Mesenchymal stem cell (in vitro differentiated cells and primary cell): ENCODE results near the gene PLAC1.
A peak's percentile ranks its signal among the peaks of the same experiment; 100 is the strongest.

Source experiments
- DNase-seq: peaks from one replicate; pipeline ENCODE4 v3.0.0-alpha.2; 2013
- H2AFZ ChIP-seq: one replicate; pipeline ENCODE4 v1.6.1; 2013; ENCODE audit warnings: low read depth, mild to moderate bottlenecking, control low read depth, inconsistent platforms, low read length, moderate library complexity
- H2AK5ac ChIP-seq: 2 replicates; pipeline ENCODE4 v1.6.1; 2013; ENCODE audit warnings: low read length, moderate library complexity, mild to moderate bottlenecking, inconsistent platforms; ENCODE audit not compliant: severe bottlenecking
- H2BK120ac ChIP-seq: one replicate; pipeline ENCODE4 v1.6.1; 2013; ENCODE audit warnings: low read depth, mild to moderate bottlenecking, inconsistent platforms, low read length, moderate library complexity
- H2BK12ac ChIP-seq, 2 experiments: one replicate each; pipeline ENCODE4 v1.6.1; 2013; ENCODE audit warnings: inconsistent platforms in 2 of 2, low read length in 2 of 2, mild to moderate bottlenecking in 2 of 2, moderate library complexity in 2 of 2, control low read depth in 1 of 2
- H2BK15ac ChIP-seq: one replicate; pipeline ENCODE4 v1.6.1; 2013; ENCODE audit warnings: mild to moderate bottlenecking, low read depth, inconsistent platforms; ENCODE audit not compliant: poor library complexity, severe bottlenecking
- H2BK5ac ChIP-seq: 2 replicates; pipeline ENCODE4 v1.6.1; 2013; ENCODE audit warnings: low read depth, mild to moderate bottlenecking, low read length, control low read depth, inconsistent platforms; ENCODE audit not compliant: poor library complexity, severe bottlenecking
- H3K14ac ChIP-seq, 2 experiments: one replicate each; pipeline ENCODE4 v1.6.1; 2013; ENCODE audit warnings: inconsistent platforms in 2 of 2, low read length in 2 of 2, control low read depth in 1 of 2, mild to moderate bottlenecking in 1 of 2, moderate library complexity in 1 of 2
- H3K18ac ChIP-seq, 2 experiments: one replicate each; pipeline ENCODE4 v1.6.1; 2013; ENCODE audit warnings: inconsistent platforms in 2 of 2, low read length in 2 of 2, control low read depth in 1 of 2, low read depth in 1 of 2, mild to moderate bottlenecking in 1 of 2
- H3K23ac ChIP-seq, 2 experiments: one replicate each; pipeline ENCODE4 v1.6.1; 2013; ENCODE audit warnings: inconsistent platforms in 2 of 2, low read length in 2 of 2, mild to moderate bottlenecking in 2 of 2, moderate library complexity in 2 of 2, control low read depth in 1 of 2
- H3K27ac ChIP-seq: 2 replicates; pipeline ENCODE4 v1.5.1; 2013; ENCODE audit warnings: mild to moderate bottlenecking, moderate library complexity, low read length, control low read depth, inconsistent platforms; ENCODE audit not compliant: poor library complexity, severe bottlenecking
- H3K27me3 ChIP-seq, 2 experiments: 2 replicates each; pipeline versions ENCODE4 v1.6.1 to v1.7.0; 2013; ENCODE audit warnings: low read length in 2 of 2, mild to moderate bottlenecking in 2 of 2, moderate library complexity in 2 of 2, control low read depth in 1 of 2, inconsistent platforms in 1 of 2; ENCODE audit not compliant: control insufficient read depth in 1 of 2, insufficient read depth in 1 of 2
- H3K36me3 ChIP-seq, 2 experiments: 2 replicates each; pipeline versions ENCODE4 v1.6.1 to v1.7.0; 2013; ENCODE audit warnings: low read length in 2 of 2, control low read depth in 1 of 2, inconsistent platforms in 1 of 2, low read depth in 1 of 2, mild to moderate bottlenecking in 1 of 2; ENCODE audit not compliant: insufficient read depth in 2 of 2, control insufficient read depth in 1 of 2
- H3K4ac ChIP-seq, 2 experiments: one replicate each; pipeline ENCODE4 v1.6.1; 2013; ENCODE audit warnings: inconsistent platforms in 2 of 2, low read length in 2 of 2, mild to moderate bottlenecking in 2 of 2, moderate library complexity in 2 of 2, control low read depth in 1 of 2, low read depth in 1 of 2
- H3K4me1 ChIP-seq: 2 replicates; pipeline ENCODE4 v1.6.1; 2013; ENCODE audit warnings: low read depth, low read length, control low read depth; ENCODE audit not compliant: control insufficient read depth, insufficient read depth
- H3K4me2 ChIP-seq: 2 replicates; pipeline ENCODE4 v1.6.1; 2013; ENCODE audit warnings: low read length, mild to moderate bottlenecking, inconsistent platforms; ENCODE audit not compliant: poor library complexity, severe bottlenecking
- H3K4me3 ChIP-seq, 2 experiments: 2 replicates each; pipeline versions ENCODE4 v1.5.1 to v1.7.0; 2013; ENCODE audit warnings: low read length in 2 of 2, mild to moderate bottlenecking in 2 of 2, control low read depth in 1 of 2, low read depth in 1 of 2; ENCODE audit not compliant: insufficient read depth in 1 of 2
- H3K79me1 ChIP-seq: replicated peaks from 2 replicates; pipeline ENCODE4 v1.6.1; 2013; ENCODE audit warnings: mild to moderate bottlenecking, control low read depth, low read length, inconsistent platforms; ENCODE audit not compliant: poor library complexity, severe bottlenecking
- H3K9ac ChIP-seq: 2 replicates; pipeline ENCODE4 v1.7.0; 2013; ENCODE audit warnings: mild to moderate bottlenecking, low read length, moderate library complexity
- H3K9me3 ChIP-seq: 2 replicates; pipeline ENCODE4 v1.7.0; 2013; ENCODE audit warnings: mild to moderate bottlenecking, low read length; ENCODE audit not compliant: control insufficient read depth
- H4K8ac ChIP-seq: one replicate; pipeline ENCODE4 v1.6.1; 2013; ENCODE audit warnings: inconsistent platforms, mild to moderate bottlenecking, low read length, moderate library complexity
- H4K91ac ChIP-seq: one replicate; pipeline ENCODE4 v1.6.1; 2013; ENCODE audit warnings: mild to moderate bottlenecking, low read length, inconsistent platforms
- WGBS: methylation state at CpG from one replicate; pipeline ENCODE4 v1.1.7; 2013; ENCODE audit warnings: mixed read lengths; 5-methylcytosine and 5-hydroxymethylcytosine counted together

The PLAC1 gene

GRCh38 chrX:134538316-134538715 lies 120.0 kb downstream of the PLAC1 start:
- no peaks in the 10 kb centered on the region for H3K9me3 ChIP-seq
- H3K14ac ChIP-seq, result no peak overlapping the region
- H3K4ac ChIP-seq, result no peak overlapping the region
- H3K9ac ChIP-seq, result no peak overlapping the region
- peak overlapping the region; percentile 25 to 93 for H2BK12ac ChIP-seq
- peaks cover 0 to 11% of the 10 kb centered on the region in 2 experiments for H3K27me3 ChIP-seq
- no peak overlapping the region for H3K4me2 ChIP-seq
- peaks cover 13% of the 10 kb centered on the region for H3K4me1 ChIP-seq
- no peak overlapping the region for H2BK120ac ChIP-seq
- no peak overlapping the region for H4K8ac ChIP-seq
- H3K4me3 ChIP-seq, result no peak overlapping the region
- no peak overlapping the region for H4K91ac ChIP-seq
- DNase-seq, result peak; percentile 53
- no peak overlapping the region for H2AFZ ChIP-seq
- no peaks in the 10 kb centered on the region for H3K79me1 ChIP-seq
- peak overlapping the region; percentile 21 to 52 for H3K18ac ChIP-seq
- peak overlapping the region; percentile 31 for H2AK5ac ChIP-seq
- H3K23ac ChIP-seq, result no peak overlapping the region
- H2BK15ac ChIP-seq, result no peak overlapping the region
- H2BK5ac ChIP-seq, result no peak overlapping the region
- H3K27ac ChIP-seq, result no peak overlapping the region
- no peaks in the 10 kb centered on the region for H3K36me3 ChIP-seq
- 0% methylated on average over 1 of the region's 5 CpGs for WGBS

GRCh38 chrX:134537179-134537955 lies 120.9 kb downstream of the PLAC1 start:
- Histone ChIP-seq H2BK5ac (no peak overlapping the region), H2BK120ac (no peak overlapping the region), H3K4ac (peak overlapping the region in 1 of 2 experiments; percentile 88), H4K91ac (no peak overlapping the region), H3K27ac (peak overlapping the region; percentile 76), H3K4me2 (no peak overlapping the region), H3K4me1 (peaks cover 10% of the 10 kb centered on the region), H3K9me3 (no peaks in the 10 kb centered on the region), H3K9ac (peak overlapping the region; percentile 30), H3K14ac (no peak overlapping the region), H2BK12ac (peak overlapping the region; percentile 66 to 89), H3K18ac (peak overlapping the region; percentile 48 to 54), H3K79me1 (no peaks in the 10 kb centered on the region), H4K8ac (no peak overlapping the region), H2AFZ (no peak overlapping the region), H3K36me3 (no peaks in the 10 kb centered on the region), H3K27me3 (peaks cover 0 to 10% of the 10 kb centered on the region in 2 experiments), H3K4me3 (no peak overlapping the region), H2BK15ac (no peak overlapping the region), H3K23ac (no peak overlapping the region), H2AK5ac (no peak overlapping the region)
- peak; percentile 87 for DNase-seq
- WGBS, result 40% methylated on average over 4 of the region's 5 CpGs

- H3K27me3 ChIP-seq, result peaks cover 0 to 11% of the 10 kb centered on the region in 2 experiments
- no peak overlapping the region for H3K14ac ChIP-seq
- H3K4me1 ChIP-seq, result peaks cover 8% of the 10 kb centered on the region
- no peak overlapping the region for H2BK5ac ChIP-seq
- H3K4ac ChIP-seq, result no peak overlapping the region
- H4K8ac ChIP-seq, result no peak overlapping the region
- H3K9ac ChIP-seq, result no peak overlapping the region
- no peak overlapping the region for H2AK5ac ChIP-seq
- H2BK15ac ChIP-seq, result no peak overlapping the region
- no peak overlapping the region for H3K4me2 ChIP-seq
- no peak overlapping the region for H3K23ac ChIP-seq
- H3K18ac ChIP-seq, result no peak overlapping the region
- WGBS, result 78% methylated on average over 4 of the region's 4 CpGs
- no peak overlapping the region for H2AFZ ChIP-seq
- H3K9me3 ChIP-seq, result no peaks in the 10 kb centered on the region
- H2BK12ac ChIP-seq, result no peak overlapping the region
- H2BK120ac ChIP-seq, result no peak overlapping the region
- H3K79me1 ChIP-seq, result no peaks in the 10 kb centered on the region
- H3K4me3 ChIP-seq, result no peak overlapping the region
- no peak for DNase-seq
- H3K36me3 ChIP-seq, result no peaks in the 10 kb centered on the region
- no peak overlapping the region for H4K91ac ChIP-seq
- H3K27ac ChIP-seq, result no peak overlapping the region
Observed at GRCh38 chrX:134533952-134534351, 124.3 kb downstream of the PLAC1 start.

- no peak overlapping the region for H2BK5ac ChIP-seq
- no peak for DNase-seq
- H3K4me3 ChIP-seq, result no peak overlapping the region
- H3K4me1 ChIP-seq, result peaks cover 7% of the 10 kb centered on the region
- H3K23ac ChIP-seq, result no peak overlapping the region
- H3K18ac ChIP-seq, result no peak overlapping the region
- no peak overlapping the region for H2AFZ ChIP-seq
- H3K27ac ChIP-seq, result no peak overlapping the region
- no peak overlapping the region for H2BK12ac ChIP-seq
- H2BK15ac ChIP-seq, result no peak overlapping the region
- H4K91ac ChIP-seq, result no peak overlapping the region
- no peak overlapping the region for H3K14ac ChIP-seq
- WGBS, result 85% methylated on average over 9 of the region's 9 CpGs
- no peaks in the 10 kb centered on the region for H3K36me3 ChIP-seq
- H3K79me1 ChIP-seq, result no peaks in the 10 kb centered on the region
- H3K4ac ChIP-seq, result no peak overlapping the region
- no peak overlapping the region for H2AK5ac ChIP-seq
- H2BK120ac ChIP-seq, result no peak overlapping the region
- no peaks in the 10 kb centered on the region for H3K9me3 ChIP-seq
- H4K8ac ChIP-seq, result no peak overlapping the region
- H3K4me2 ChIP-seq, result no peak overlapping the region
- no peak overlapping the region for H3K9ac ChIP-seq
- H3K27me3 ChIP-seq, result peaks cover 0 to 11% of the 10 kb centered on the region in 2 experiments
Observed at GRCh38 chrX:134533352-134533751, 124.9 kb downstream of the PLAC1 start.
